ENCODE data around the gene RSRC1.

DNA sequence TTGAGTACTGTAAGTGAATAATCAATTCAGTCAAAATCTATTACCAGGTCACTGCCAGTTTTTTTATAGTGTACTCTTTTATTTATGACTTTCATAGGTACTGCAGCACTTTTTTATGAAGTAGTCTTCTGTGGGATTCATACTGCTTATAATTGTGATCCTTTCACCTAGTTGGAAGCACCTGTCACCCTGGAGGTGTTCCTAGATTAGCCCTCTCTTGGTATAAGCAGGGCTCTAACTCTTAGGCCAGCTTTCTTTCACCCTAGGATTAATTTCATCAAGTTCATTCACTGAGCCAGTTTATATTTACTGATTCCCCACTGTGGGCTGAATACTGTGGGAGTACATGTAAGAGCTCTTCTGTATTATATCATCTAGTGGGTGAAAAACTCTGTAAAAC lies 395.2 kb downstream of the RSRC1 start:
- TF ChIP-seq ZNF70 (CRISPR knock-in tag; IDR thresholded peaks at IDR 0.05) (no peak), ZC3H10 (CRISPR knock-in tag; IDR thresholded peaks at IDR 0.05) (no peak), PPARA (CRISPR knock-in tag; IDR thresholded peaks at IDR 0.05; ENCODE audit: borderline replicate concordance) (no peak), OSR1 (CRISPR knock-in tag; IDR thresholded peaks at IDR 0.05) (no peak), RARB (CRISPR knock-in tag; IDR thresholded peaks at IDR 0.05) (no peak), ZFP30 (CRISPR knock-in tag; IDR thresholded peaks at IDR 0.05) (no peak), ZFP3 (CRISPR knock-in tag; IDR thresholded peaks at IDR 0.05) (no peak), TCF4 (CRISPR knock-in tag; IDR thresholded peaks at IDR 0.05; ENCODE audit: borderline replicate concordance) (no peak), GLIS3 (CRISPR knock-in tag; IDR thresholded peaks at IDR 0.05) (no peak)
- TF ChIP-seq, protein P1, sequence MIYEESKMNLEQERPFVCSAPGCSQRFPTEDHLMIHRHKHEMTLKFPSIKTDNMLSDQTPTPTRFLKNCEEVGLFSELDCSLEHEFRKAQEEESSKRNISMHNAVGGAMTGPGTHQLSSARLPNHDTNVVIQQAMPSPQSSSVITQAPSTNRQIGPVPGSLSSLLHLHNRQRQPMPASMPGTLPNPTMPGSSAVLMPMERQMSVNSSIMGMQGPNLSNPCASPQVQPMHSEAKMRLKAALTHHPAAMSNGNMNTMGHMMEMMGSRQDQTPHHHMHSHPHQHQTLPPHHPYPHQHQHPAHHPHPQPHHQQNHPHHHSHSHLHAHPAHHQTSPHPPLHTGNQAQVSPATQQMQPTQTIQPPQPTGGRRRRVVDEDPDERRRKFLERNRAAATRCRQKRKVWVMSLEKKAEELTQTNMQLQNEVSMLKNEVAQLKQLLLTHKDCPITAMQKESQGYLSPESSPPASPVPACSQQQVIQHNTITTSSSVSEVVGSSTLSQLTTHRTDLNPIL (CRISPR knock-in tag; IDR thresholded peaks at IDR 0.05; ENCODE audit: low read depth) = no peak
- TF ChIP-seq, protein P2, sequence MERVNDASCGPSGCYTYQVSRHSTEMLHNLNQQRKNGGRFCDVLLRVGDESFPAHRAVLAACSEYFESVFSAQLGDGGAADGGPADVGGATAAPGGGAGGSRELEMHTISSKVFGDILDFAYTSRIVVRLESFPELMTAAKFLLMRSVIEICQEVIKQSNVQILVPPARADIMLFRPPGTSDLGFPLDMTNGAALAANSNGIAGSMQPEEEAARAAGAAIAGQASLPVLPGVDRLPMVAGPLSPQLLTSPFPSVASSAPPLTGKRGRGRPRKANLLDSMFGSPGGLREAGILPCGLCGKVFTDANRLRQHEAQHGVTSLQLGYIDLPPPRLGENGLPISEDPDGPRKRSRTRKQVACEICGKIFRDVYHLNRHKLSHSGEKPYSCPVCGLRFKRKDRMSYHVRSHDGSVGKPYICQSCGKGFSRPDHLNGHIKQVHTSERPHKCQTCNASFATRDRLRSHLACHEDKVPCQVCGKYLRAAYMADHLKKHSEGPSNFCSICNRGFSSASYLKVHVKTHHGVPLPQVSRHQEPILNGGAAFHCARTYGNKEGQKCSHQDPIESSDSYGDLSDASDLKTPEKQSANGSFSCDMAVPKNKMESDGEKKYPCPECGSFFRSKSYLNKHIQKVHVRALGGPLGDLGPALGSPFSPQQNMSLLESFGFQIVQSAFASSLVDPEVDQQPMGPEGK (CRISPR knock-in tag; IDR thresholded peaks at IDR 0.05; ENCODE audit: borderline replicate concordance) = no peak

All from SK-N-SH treated with all-trans-retinoic acid at 6 μM for 48 hours (cell line).